HG02678 (cell line): ENCODE results near the gene GALNT18.

Experiments
- ATAC-seq: cut with Tn5 transposase; IDR thresholded peaks from one replicate; pipeline ENCODE4 v1.9.1; 2021; ENCODE audit warnings: mild to moderate bottlenecking, moderate library complexity; ENCODE audit not compliant: unreplicated experiment

Gene GALNT18

GRCh38 chr11:11502263-11502861 is 119.4 kb downstream of the GALNT18 start:
- ATAC-seq: no peak

- ATAC-seq: no peak
These were observed 120.1 kb downstream of the GALNT18 start for GRCh38 chr11:11501546-11502262.

- ATAC-seq: no peak
These were observed 120.9 kb downstream of the GALNT18 start for GRCh38 chr11:11500744-11501487.

GRCh38 chr11:11499300-11499699 is 122.5 kb downstream of the GALNT18 start:
- ATAC-seq: no peak

- no peak for ATAC-seq
These were observed 123.6 kb downstream of the GALNT18 start for GRCh38 chr11:11498195-11498594.

- no peak for ATAC-seq
These were observed 124.9 kb downstream of the GALNT18 start for GRCh38 chr11:11496879-11497278.

- no peak for ATAC-seq
These were observed 127.5 kb downstream of the GALNT18 start for GRCh38 chr11:11494348-11494747.

GRCh38 chr11:11493698-11494097 is 128.1 kb downstream of the GALNT18 start:
- no peak for ATAC-seq

- no peak for ATAC-seq
These were observed 130.2 kb downstream of the GALNT18 start for GRCh38 chr11:11491589-11491988.

- ATAC-seq: no peak
These were observed 130.8 kb downstream of the GALNT18 start for GRCh38 chr11:11491014-11491413.

GRCh38 chr11:11486423-11486822 is 135.4 kb downstream of the GALNT18 start:
- ATAC-seq: no peak

- ATAC-seq: no peak
These were observed 135.8 kb downstream of the GALNT18 start for GRCh38 chr11:11486002-11486401.

- ATAC-seq: no peak
These were observed 138.2 kb downstream of the GALNT18 start for GRCh38 chr11:11483627-11484026.

- ATAC-seq: no peak
These were observed 139.1 kb downstream of the GALNT18 start for GRCh38 chr11:11482730-11483129.

GRCh38 chr11:11481371-11481770 is 140.4 kb downstream of the GALNT18 start:
- ATAC-seq: no peak

- ATAC-seq: no peak
These were observed 140.8 kb downstream of the GALNT18 start for GRCh38 chr11:11480971-11481370.

- ATAC-seq: no peak
These were observed 143.1 kb downstream of the GALNT18 start for GRCh38 chr11:11478687-11479086.

GRCh38 chr11:11477695-11478420 is 143.9 kb downstream of the GALNT18 start:
- no peak for ATAC-seq

- ATAC-seq: no peak
These were observed 144.7 kb downstream of the GALNT18 start for GRCh38 chr11:11476971-11477645.

GRCh38 chr11:11476499-11476898 is 145.3 kb downstream of the GALNT18 start:
- no peak for ATAC-seq

GRCh38 chr11:11472106-11472505 is 149.7 kb downstream of the GALNT18 start:
- ATAC-seq: no peak
